GM12878 (cell line): ENCODE results near the gene SORCS2. TPM values are rescaled to one million over a fixed set of nuclear protein-coding genes. Genes with fewer than 3 reads are reported as not detected.

Experiments used
- ATAC-seq: fragments of 200-7000 bp; cut with Tn5 transposase; 3 replicates; pipeline ENCODE4 v1.9.1; 2020; ENCODE audit warnings: mild to moderate bottlenecking, moderate library complexity
- BruUV-seq: library from RNA; stranded (reverse); fragments of 400-500 nt; replicated peaks from 2 replicates; lab custom pipeline; 2021; lab: Mats Ljungman, UMichigan
- CTCF ChIA-PET: fragments of 300-600 bp; sonication (Branson Sonifier 250); formaldehyde crosslinking; extraction: SDS; loops from one replicate; lab custom pipeline; 2021; ENCODE audit warnings: inconsistent platforms; lab: Yijun Ruan, JAX
- POLR2A ChIA-PET: fragments of 350-600 bp; formaldehyde crosslinking; extraction: SDS; loops from one replicate; lab custom pipeline; 2021; ENCODE audit warnings: inconsistent platforms; lab: Charles Lee
- RAD21 ChIA-PET: fragments of 300-600 bp; sonication (Branson Sonifier 250); formaldehyde crosslinking; loops from one replicate; lab custom pipeline; 2023; ENCODE audit warnings: antibody characterized with exemption; ENCODE audit not compliant: unreplicated experiment; lab: Charles Lee
- SMC1A ChIA-PET: fragments of 300-600 bp; sonication (Branson Sonifier 250); formaldehyde crosslinking; loops from one replicate; lab custom pipeline; 2023; ENCODE audit not compliant: unreplicated experiment, uncharacterized antibody; lab: Charles Lee
- DNase-seq: peaks from one replicate; pipeline ENCODE4 v3.0.0-alpha.2; 2011; ENCODE audit warnings: low read depth, low spot score
- FAIRE-seq: peaks from 3 replicates; lab custom pipeline; 2011; peaks lifted over from hg19 to GRCh38; lab: Jason Lieb, UNC
- H2AFZ ChIP-seq: 2 replicates; pipeline ENCODE4 v1.6.0; 2011; ENCODE audit warnings: low read depth, low read length, control low read depth; ENCODE audit not compliant: control insufficient read depth
- H3K27ac ChIP-seq: 2 replicates; pipeline ENCODE4 v1.5.1; 2011; ENCODE audit warnings: control low read depth; ENCODE audit not compliant: control insufficient read depth, insufficient read depth
- H3K27me3 ChIP-seq, 2 experiments: replicated peaks in 1 of 2; 2 replicates each; pipeline versions ENCODE4 v1.6.0 to v1.6.1; 2011; ENCODE audit warnings: low read length in 1 of 2; ENCODE audit not compliant: control insufficient read depth in 2 of 2, insufficient read depth in 2 of 2
- H3K36me3 ChIP-seq, 2 experiments: 2 replicates each; pipeline ENCODE4 v1.5.1; 2011; ENCODE audit warnings: low read length in 1 of 2; ENCODE audit not compliant: control insufficient read depth in 2 of 2, insufficient read depth in 2 of 2
- H3K4me1 ChIP-seq: 2 replicates; pipeline ENCODE4 v1.6.1; 2011; ENCODE audit warnings: mild to moderate bottlenecking, low read length, moderate library complexity, mixed read lengths; ENCODE audit not compliant: control insufficient read depth, insufficient read depth
- H3K4me2 ChIP-seq: 2 replicates; pipeline ENCODE4 v1.6.0; 2011; ENCODE audit warnings: control low read depth; ENCODE audit not compliant: control insufficient read depth, insufficient read depth
- H3K4me3 ChIP-seq: fragments of 200-600 bp; sonication (generic); 2 replicates; pipeline ENCODE4 v1.5.1; 2016
- H3K79me2 ChIP-seq: 2 replicates; pipeline ENCODE4 v1.6.0; 2011; ENCODE audit warnings: low read length; ENCODE audit not compliant: control insufficient read depth, insufficient read depth
- H3K9ac ChIP-seq: 2 replicates; pipeline ENCODE4 v1.8.0; 2011; ENCODE audit warnings: low read length, control low read depth, mixed read lengths; ENCODE audit not compliant: control insufficient read depth, insufficient read depth
- H3K9me3 ChIP-seq: replicated peaks from 3 replicates; pipeline ENCODE4 v1.5.1; 2011; ENCODE audit warnings: mild to moderate bottlenecking, low read length; ENCODE audit not compliant: control insufficient read depth, insufficient read depth
- H4K20me1 ChIP-seq: 2 replicates; pipeline ENCODE4 v1.6.0; 2011; ENCODE audit not compliant: control insufficient read depth, insufficient read depth
- ATF7 ChIP-seq: fragments of 450-650 bp; IDR thresholded peaks from 2 replicates; pipeline ENCODE4 v1.6.1; 2016; ENCODE audit warnings: low read depth, mild to moderate bottlenecking
- CHD2 ChIP-seq: IDR thresholded peaks from 2 replicates; pipeline ENCODE4 v1.6.1; 2011; ENCODE audit warnings: low read depth, low read length, improper control_type of control experiment, borderline replicate concordance
- E2F8 ChIP-seq: fragments of 450-650 bp; IDR thresholded peaks from 2 replicates; pipeline ENCODE4 v1.6.1; 2018; ENCODE audit warnings: mild to moderate bottlenecking, low read depth, moderate library complexity; ENCODE audit not compliant: partially characterized antibody
- MTA3 ChIP-seq: IDR thresholded peaks from 2 replicates; pipeline ENCODE4 v1.6.1; 2012; ENCODE audit warnings: low read length, inconsistent platforms, borderline replicate concordance
- RAD51 ChIP-seq: fragments of 450-650 bp; IDR thresholded peaks from 2 replicates; pipeline ENCODE4 v1.6.1; 2016; ENCODE audit warnings: moderate library complexity, mild to moderate bottlenecking, inconsistent platforms
- RCOR1 ChIP-seq: conservative IDR thresholded peaks from 2 replicates; pipeline ENCODE4 v1.6.1; 2012; ENCODE audit warnings: low read depth, low read length, improper control_type of control experiment
- SRF ChIP-seq, 2 experiments: IDR thresholded peaks; 2 replicates each; pipeline ENCODE4 v1.6.1; 2011; ENCODE audit warnings: low read depth in 2 of 2, low read length in 2 of 2, mild to moderate bottlenecking in 1 of 2, moderate library complexity in 1 of 2
- ZNF622 ChIP-seq: fragments of 450-650 bp; IDR thresholded peaks from 2 replicates; pipeline ENCODE4 v1.6.1; 2017; ENCODE audit warnings: mild to moderate bottlenecking, inconsistent platforms
- WGBS: methylation state at CpG from one replicate; pipeline ENCODE4 v1.1.6; 2016; ENCODE audit warnings: low lambda C conversion rate; ENCODE audit not compliant: insufficient replicate concordance, insufficient coverage; ENCODE audit errors: missing lambda C conversion rate; 5-methylcytosine and 5-hydroxymethylcytosine counted together
- in situ Hi-C: fragments of 300-500 bp; cut with MboI; formaldehyde crosslinking; loops from 9 replicates; pipeline ENCODE4 v1.14.3; 2018; ENCODE audit warnings: mixed read lengths
- intact Hi-C: fragments of 100-400 bp; cut with micrococcal nuclease; formaldehyde crosslinking; loops from one replicate; pipeline ENCODE4 v1.14.2; 2022; ENCODE audit not compliant: unreplicated experiment
- polyA plus RNA-seq, 11 experiments: library from polyadenylated mRNA; depleted of rRNA in 4 of 11; unstranded in 6 of 11; stranded (reverse) in 5 of 11; fragments of >200 nt; fragmentation: Nextera tagmentation in 4 of 11; fragmentation: Illumina TruSeq in 1 of 11; extraction: Ambion mirVana in 4 of 11; extraction: Trizol in 1 of 11; gene quantifications; 1 replicate in 1 of 11; 2 replicates in 10 of 11; pipeline versions ENCODE4 v1.2.1 to v1.2.3, GENCODE V29; 2011 to 2016; ENCODE audit warnings: inconsistent platforms in 2 of 11, missing spikeins in 2 of 11, low read depth in 1 of 11
- total RNA-seq, 4 experiments: library from RNA; depleted of rRNA in 3 of 4; stranded (reverse); fragments of >200 nt in 3 of 4; fragmentation: Illumina TruSeq in 1 of 4; extraction: Trizol in 1 of 4; gene quantifications; 2 replicates each; pipeline versions ENCODE4 v1.2.1 to v1.2.3, GENCODE V29; 2013 to 2021
- TF ChIP-seq, protein P1 (sequence below): fragments of 450-650 bp; IDR thresholded peaks from 2 replicates; pipeline ENCODE4 v1.6.1; 2017; ENCODE audit warnings: antibody characterized with exemption, mild to moderate bottlenecking, moderate library complexity

Gene SORCS2
- total and polyA plus RNA-seq, 10 of the 15 experiments (the other 5 are each of a cell fraction or from before 2014, with no cell fraction given) = 0.01 to 0.15 (median 0.05) TPM; not detected in 5

DNA sequence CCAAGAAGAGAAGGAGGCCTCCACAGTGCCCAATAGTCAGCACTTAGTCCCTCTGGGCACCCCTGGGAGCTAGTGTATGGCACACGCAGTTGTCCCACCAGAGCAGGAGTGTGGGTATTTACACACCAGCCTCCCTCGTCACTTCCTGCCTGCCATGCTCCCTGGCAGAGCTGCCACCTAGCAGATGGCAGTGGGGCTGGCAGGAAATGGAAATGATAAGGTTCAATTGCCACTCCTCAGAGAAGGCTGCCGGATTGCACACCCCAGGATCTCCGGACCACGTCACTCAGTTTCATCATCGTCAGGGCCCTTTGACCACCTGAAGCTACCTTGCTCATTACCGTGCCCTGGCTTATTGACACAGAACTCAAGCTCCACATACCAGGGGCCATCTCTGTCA lies 415.7 kb downstream of the SORCS2 start:
- no peaks in the 10 kb centered on the region; the same call in 2 of the 3 replicates for H3K9me3 ChIP-seq
- no peaks in the 10 kb centered on the region for H3K79me2 ChIP-seq
- RAD21 ChIA-PET = no interaction called here
- no peak overlapping the region for H2AFZ ChIP-seq
- FAIRE-seq (no peak), DNase-seq (no peak), ATAC-seq (no peak)
- no peak overlapping the region for H3K4me3 ChIP-seq
- no peak overlapping the region for H3K9ac ChIP-seq
- TF ChIP-seq ZNF622 (no peak), MTA3 (no peak), ATF7 (no peak), RCOR1 (no peak), E2F8 (no peak), SRF (IDR thresholded peaks at IDR 0.05; ENCODE audit: low read depth in 2 of 2, low read length in 2 of 2) (no peak), RAD51 (no peak), CHD2 (no peak)
- TF ChIP-seq, protein P1, sequence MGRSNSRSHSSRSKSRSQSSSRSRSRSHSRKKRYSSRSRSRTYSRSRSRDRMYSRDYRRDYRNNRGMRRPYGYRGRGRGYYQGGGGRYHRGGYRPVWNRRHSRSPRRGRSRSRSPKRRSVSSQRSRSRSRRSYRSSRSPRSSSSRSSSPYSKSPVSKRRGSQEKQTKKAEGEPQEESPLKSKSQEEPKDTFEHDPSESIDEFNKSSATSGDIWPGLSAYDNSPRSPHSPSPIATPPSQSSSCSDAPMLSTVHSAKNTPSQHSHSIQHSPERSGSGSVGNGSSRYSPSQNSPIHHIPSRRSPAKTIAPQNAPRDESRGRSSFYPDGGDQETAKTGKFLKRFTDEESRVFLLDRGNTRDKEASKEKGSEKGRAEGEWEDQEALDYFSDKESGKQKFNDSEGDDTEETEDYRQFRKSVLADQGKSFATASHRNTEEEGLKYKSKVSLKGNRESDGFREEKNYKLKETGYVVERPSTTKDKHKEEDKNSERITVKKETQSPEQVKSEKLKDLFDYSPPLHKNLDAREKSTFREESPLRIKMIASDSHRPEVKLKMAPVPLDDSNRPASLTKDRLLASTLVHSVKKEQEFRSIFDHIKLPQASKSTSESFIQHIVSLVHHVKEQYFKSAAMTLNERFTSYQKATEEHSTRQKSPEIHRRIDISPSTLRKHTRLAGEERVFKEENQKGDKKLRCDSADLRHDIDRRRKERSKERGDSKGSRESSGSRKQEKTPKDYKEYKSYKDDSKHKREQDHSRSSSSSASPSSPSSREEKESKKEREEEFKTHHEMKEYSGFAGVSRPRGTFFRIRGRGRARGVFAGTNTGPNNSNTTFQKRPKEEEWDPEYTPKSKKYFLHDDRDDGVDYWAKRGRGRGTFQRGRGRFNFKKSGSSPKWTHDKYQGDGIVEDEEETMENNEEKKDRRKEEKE = no peak
- H3K36me3 ChIP-seq = no peaks in the 10 kb centered on the region
- H3K4me1 ChIP-seq = no peaks in the 10 kb centered on the region
- H4K20me1 ChIP-seq = no peaks in the 10 kb centered on the region
- H3K4me2 ChIP-seq = no peak overlapping the region
- SMC1A ChIA-PET = no interaction called here
- no peaks in the 10 kb centered on the region for H3K27me3 ChIP-seq
- 52% methylated on average over 7 of the region's 7 CpGs for WGBS
- in situ Hi-C loops (no loop called here), intact Hi-C loops (no loop called here)
- POLR2A ChIA-PET = no interaction called here
- no TSS peak for BruUV-seq
- H3K27ac ChIP-seq = no peak overlapping the region
- CTCF ChIA-PET = no interaction called here
